ENCODE data around the gene SOWAHD. TPM values are rescaled to one million over a fixed set of nuclear protein-coding genes. Genes with fewer than 3 reads are reported as not detected.
"Not testable (repeated sequence)": the region's sequence is repeated elsewhere in the genome, so short reads cannot be mapped to it uniquely, and the experiment has no call there.

SOWAHD gene
- total RNA-seq, 1 donor = 0.72 TPM

GRCh38 chrX:119763836-119764387 lies 5.5 kb downstream of the SOWAHD start:
- no peak overlapping the region for H3K4me2 ChIP-seq (ENCODE audit: insufficient read depth, low read length)
- peaks cover 17% of the 10 kb centered on the region for H3K4me1 ChIP-seq (ENCODE audit: insufficient read depth, low read length)
- no peaks in the 10 kb centered on the region for H3K9me3 ChIP-seq (ENCODE audit: low read depth, low read length)
- no peaks in the 10 kb centered on the region for H3K79me2 ChIP-seq (ENCODE audit: insufficient read depth, low read length)
- DNase-seq (ENCODE audit: insufficient read length, low spot score, missing footprints) = no peak
- H3K36me3 ChIP-seq (ENCODE audit: insufficient read depth, low read length) = no peaks in the 10 kb centered on the region
- no peak overlapping the region for H3K27ac ChIP-seq (ENCODE audit: low read depth, low read length)
- H4K20me1 ChIP-seq (ENCODE audit: insufficient read depth, low read length) = no peaks in the 10 kb centered on the region
- no peak overlapping the region for H2AFZ ChIP-seq (ENCODE audit: low read length)
- TF ChIP-seq CTCF (IDR thresholded peaks at IDR 0.05; ENCODE audit: extremely low read depth, low read depth, low read length) = no peak
- H3K4me3 ChIP-seq (ENCODE audit: insufficient read depth, low read length) = no peak overlapping the region
- H3K27me3 ChIP-seq (ENCODE audit: insufficient read depth, low read length) = no peaks in the 10 kb centered on the region

- H3K4me3 ChIP-seq (ENCODE audit: insufficient read depth, low read length); H3K9me3 ChIP-seq (ENCODE audit: low read depth, low read length); DNase-seq (ENCODE audit: insufficient read length, low spot score, missing footprints); H2AFZ ChIP-seq (ENCODE audit: low read length); H3K27ac ChIP-seq (ENCODE audit: low read depth, low read length); H3K36me3 ChIP-seq (ENCODE audit: insufficient read depth, low read length); H3K27me3 ChIP-seq (ENCODE audit: insufficient read depth, low read length); H4K20me1 ChIP-seq (ENCODE audit: insufficient read depth, low read length); H3K4me2 ChIP-seq (ENCODE audit: insufficient read depth, low read length); H3K79me2 ChIP-seq (ENCODE audit: insufficient read depth, low read length); H3K4me1 ChIP-seq (ENCODE audit: insufficient read depth, low read length): not testable (repeated sequence)
Observed at GRCh38 chrX:119768436-119768835, 10.0 kb downstream of the SOWAHD start.

DNA sequence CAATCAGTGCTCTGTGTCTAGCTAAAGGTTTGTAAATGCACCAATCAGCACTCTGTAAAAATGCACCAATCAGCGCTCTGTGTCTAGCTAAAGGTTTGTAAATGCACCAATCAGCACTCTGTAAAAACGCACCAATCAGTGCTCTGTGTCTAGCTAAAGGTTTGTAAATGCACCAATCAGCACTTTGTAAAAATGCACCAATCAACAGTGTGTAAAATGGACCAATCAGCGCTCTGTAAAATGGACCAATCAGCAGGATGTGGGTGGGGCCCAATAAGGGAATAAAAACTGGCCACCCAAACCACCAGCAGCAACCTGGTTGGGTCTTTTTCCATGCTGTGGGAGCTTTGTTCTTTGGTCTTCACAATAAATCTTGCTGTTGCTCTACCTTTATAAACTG lies 11.0 kb downstream of the SOWAHD start:
- not testable (repeated sequence) for H3K27ac ChIP-seq (ENCODE audit: low read depth, low read length); H3K4me1 ChIP-seq (ENCODE audit: insufficient read depth, low read length); H3K9me3 ChIP-seq (ENCODE audit: low read depth, low read length); H3K27me3 ChIP-seq (ENCODE audit: insufficient read depth, low read length); DNase-seq (ENCODE audit: insufficient read length, low spot score, missing footprints); H2AFZ ChIP-seq (ENCODE audit: low read length); H3K79me2 ChIP-seq (ENCODE audit: insufficient read depth, low read length); H3K36me3 ChIP-seq (ENCODE audit: insufficient read depth, low read length); H3K4me2 ChIP-seq (ENCODE audit: insufficient read depth, low read length); H3K4me3 ChIP-seq (ENCODE audit: insufficient read depth, low read length); H4K20me1 ChIP-seq (ENCODE audit: insufficient read depth, low read length)

DNA sequence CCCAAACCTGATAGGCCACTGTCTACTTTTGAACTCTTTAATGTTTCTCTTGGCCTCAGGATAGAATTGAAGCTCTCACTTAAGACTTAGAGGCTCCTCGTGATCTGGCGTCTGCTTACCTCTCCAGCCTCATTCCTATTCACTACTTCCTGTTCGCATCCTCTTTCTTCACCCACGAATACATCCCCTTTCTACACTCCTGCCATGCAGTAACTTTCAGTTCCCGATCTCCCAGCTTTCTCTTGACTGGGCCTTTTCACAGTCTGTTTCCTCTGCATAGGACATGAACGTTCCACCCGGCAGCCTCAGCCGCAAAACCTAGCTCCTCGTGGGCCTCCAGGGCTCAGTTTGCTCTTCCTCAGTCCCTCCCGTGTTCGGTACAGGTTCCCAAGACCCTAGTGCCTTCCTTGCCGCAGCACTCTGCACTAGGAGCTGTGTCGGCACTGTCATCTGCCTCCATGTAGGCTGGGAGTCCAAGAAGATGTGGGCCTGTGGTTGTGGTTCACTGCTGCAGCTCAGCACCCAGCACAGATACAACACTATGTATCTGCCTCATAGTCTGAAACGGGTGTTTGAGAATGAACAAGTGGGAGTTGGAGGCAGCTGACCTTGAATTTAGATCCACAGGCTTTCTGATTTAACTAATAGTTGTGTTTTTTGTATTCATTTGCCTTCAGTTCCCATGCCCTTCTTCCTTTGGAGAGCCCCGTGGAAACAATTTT lies 17.3 kb downstream of the SOWAHD start:
- DNase-seq (ENCODE audit: insufficient read length, low spot score, missing footprints) = peak; percentile 17

More for the DNA sequence above, 17.3 kb downstream of the SOWAHD start:
- H3K4me2 ChIP-seq (ENCODE audit: insufficient read depth, low read length) = no peak overlapping the region
- H3K79me2 ChIP-seq (ENCODE audit: insufficient read depth, low read length) = no peaks in the 10 kb centered on the region
- no peak overlapping the region for H2AFZ ChIP-seq (ENCODE audit: low read length)
- no peaks in the 10 kb centered on the region for H3K9me3 ChIP-seq (ENCODE audit: low read depth, low read length)
- no peak overlapping the region for H3K27ac ChIP-seq (ENCODE audit: low read depth, low read length)
- no peak for TF ChIP-seq CTCF (IDR thresholded peaks at IDR 0.05; ENCODE audit: extremely low read depth, low read depth, low read length)
- H4K20me1 ChIP-seq (ENCODE audit: insufficient read depth, low read length) = no peaks in the 10 kb centered on the region
- no peaks in the 10 kb centered on the region for H3K36me3 ChIP-seq (ENCODE audit: insufficient read depth, low read length)
- no peaks in the 10 kb centered on the region for H3K4me1 ChIP-seq (ENCODE audit: insufficient read depth, low read length)
- H3K4me3 ChIP-seq (ENCODE audit: insufficient read depth, low read length) = no peak overlapping the region
- no peaks in the 10 kb centered on the region for H3K27me3 ChIP-seq (ENCODE audit: insufficient read depth, low read length)

Data from osteoblast (primary cell).